Fibroblast of skin of left biceps (primary cell): ENCODE results near the gene UBXN1.

Experiments
- DNase-seq, 2 experiments: peaks; one replicate each; pipeline ENCODE4 v3.0.0-alpha.2; 2013; ENCODE audit warnings: low read depth in 2 of 2

The UBXN1 gene

DNA sequence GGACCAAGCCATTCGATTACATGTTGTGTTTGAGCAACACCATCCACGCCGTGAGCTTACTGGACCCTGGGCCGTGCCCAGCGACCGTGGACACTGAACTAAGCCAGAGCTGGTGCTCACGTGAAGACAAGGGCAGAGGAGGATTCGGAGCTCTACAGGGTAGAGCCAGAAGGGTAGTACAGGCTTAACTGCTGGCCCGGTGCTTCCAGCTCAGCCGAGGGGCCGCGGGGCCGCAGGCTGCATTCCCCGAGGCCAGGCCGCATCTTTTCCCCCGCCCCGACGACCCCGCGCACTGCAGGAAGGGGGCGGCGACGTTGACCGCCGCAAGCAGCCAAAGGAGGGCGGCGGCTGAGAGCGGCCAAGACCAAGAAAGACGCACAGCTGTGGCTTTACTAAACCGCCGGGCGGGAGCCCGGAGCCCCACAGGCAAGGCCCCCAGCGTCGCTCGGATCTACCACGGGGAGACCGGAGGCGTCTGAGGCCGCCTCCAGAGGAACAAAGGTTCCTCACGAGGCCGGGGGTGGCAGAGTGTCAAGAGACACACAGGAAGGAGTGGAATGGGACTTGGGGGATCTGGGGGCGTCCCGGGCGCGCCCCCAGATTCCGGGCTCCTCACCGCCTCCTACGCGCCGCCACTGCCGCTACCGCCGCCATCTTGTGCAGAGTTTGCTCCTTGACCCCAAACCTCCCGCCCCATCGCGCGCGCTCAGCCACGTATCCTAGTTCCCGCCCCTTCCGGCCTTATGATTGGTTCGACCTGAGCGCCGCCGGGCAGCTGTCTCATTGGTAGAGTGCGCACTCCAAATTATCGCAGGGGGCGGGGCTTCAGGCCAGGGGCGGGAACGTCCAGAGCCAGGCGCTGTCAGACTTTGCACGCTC is 32.7 kb downstream of the UBXN1 start, which contains the start of gene GANAB:
Gene GANAB, minus strand, starts transcription at position 668 of the 879 bp plus-strand sequence. Its CDS starts 14 bp downstream, at position 654.
- peak; percentile 89 to 92 for DNase-seq

DNA sequence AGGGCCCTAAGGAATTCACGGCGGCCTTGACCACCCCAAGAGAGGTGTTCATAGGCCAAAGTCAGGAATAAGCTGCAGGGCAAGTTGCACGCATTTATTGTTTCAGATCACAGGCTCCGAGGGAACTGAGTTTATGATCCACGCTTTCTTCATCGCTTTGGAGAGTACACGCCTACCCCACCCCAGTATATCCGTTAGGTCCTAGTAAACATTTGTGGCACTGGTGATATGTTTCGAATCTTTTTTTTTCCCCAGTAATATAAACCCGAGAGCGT is 33.3 kb downstream of the UBXN1 start:
- DNase-seq = no peak

DNA sequence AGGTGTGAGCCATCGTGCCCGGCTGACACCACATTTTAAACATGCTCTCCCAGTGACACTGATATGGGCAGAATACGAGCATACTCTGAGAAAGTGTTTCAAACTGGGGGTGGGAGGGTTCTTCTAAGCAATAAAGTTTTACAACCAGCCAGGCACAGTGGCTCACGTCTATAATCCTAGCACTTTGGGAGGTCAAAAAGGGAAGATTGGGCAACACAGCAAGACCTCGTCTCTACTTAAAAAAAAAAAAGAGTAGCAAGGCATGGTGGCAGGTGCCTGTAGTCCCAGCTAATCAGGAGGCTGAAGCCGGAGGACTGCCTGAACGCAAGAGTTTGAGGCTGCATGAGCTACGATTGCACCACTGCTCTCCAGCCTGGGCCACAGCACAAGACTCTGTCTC is 34.7 kb downstream of the UBXN1 start:
- no peak for DNase-seq

DNA sequence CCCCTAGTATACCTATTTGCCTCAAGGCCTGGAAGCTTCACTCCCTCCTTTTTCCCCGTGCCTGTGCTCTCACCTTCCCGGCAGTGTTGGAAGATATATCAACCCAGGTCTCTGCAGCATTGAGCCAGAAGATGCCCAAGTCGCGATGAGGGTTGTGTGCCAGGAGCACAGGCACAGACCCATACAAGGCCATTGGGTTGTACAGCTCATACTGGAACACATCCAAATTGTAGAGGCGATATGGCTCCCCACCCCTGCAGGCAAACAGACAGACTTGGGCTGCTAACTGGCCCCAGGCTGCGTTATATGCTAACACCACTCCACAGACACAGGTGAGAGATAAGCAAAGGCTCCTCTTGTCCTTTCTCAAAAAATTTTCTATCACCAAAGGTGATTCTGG is 46.4 kb downstream of the UBXN1 start:
- DNase-seq = no peak

DNA sequence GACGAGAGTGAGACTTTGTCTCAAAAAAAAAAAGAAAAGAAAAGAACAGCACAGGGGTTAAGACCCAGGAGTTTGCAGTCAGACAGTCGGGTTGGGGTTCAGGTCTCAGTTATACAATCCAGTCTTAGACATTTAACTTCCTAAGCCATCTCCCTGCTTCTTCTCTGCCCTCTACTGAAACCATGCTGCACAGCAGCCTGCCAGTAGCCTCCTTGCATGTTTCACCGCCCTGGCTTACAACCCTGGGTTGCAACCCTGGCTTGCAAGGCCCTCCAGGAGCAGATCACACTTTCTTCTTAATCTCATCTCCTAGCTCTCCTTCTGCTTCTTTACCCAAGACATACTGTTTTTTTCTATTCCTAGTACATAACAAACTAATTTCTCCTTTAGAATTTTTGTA is 51.2 kb downstream of the UBXN1 start:
- DNase-seq = no peak
